HK-2 (cell line): ENCODE data around the gene PACSIN1.

ENCODE experiments used
- DNase-seq: peaks from one replicate; pipeline ENCODE4 v3.0.0-alpha.2; 2018; ENCODE audit not compliant: unreplicated experiment

PACSIN1 gene

GRCh38 chr6:34527751-34528670 lies 62.1 kb downstream of the PACSIN1 start:
- no peak for DNase-seq

- no peak for DNase-seq
Measured at GRCh38 chr6:34528996-34529664, 63.3 kb downstream of the PACSIN1 start.

- no peak for DNase-seq
Measured at GRCh38 chr6:34529665-34530327, 63.9 kb downstream of the PACSIN1 start.

GRCh38 chr6:34530753-34531365 lies 65.0 kb downstream of the PACSIN1 start:
- no peak for DNase-seq

- no peak for DNase-seq
Measured at GRCh38 chr6:34531580-34532201, 65.8 kb downstream of the PACSIN1 start.

- DNase-seq, result no peak
Measured at GRCh38 chr6:34532230-34532629, 66.4 kb downstream of the PACSIN1 start.

GRCh38 chr6:34534146-34534545 lies 68.3 kb downstream of the PACSIN1 start:
- no peak for DNase-seq

GRCh38 chr6:34534656-34535055 lies 68.8 kb downstream of the PACSIN1 start:
- no peak for DNase-seq

GRCh38 chr6:34535199-34535598 lies 69.3 kb downstream of the PACSIN1 start:
- no peak for DNase-seq

GRCh38 chr6:34535646-34536045 lies 69.8 kb downstream of the PACSIN1 start:
- DNase-seq, result no peak

GRCh38 chr6:34536251-34536958 lies 70.5 kb downstream of the PACSIN1 start:
- no peak for DNase-seq

GRCh38 chr6:34536959-34537848 lies 71.3 kb downstream of the PACSIN1 start:
- no peak for DNase-seq

GRCh38 chr6:34537922-34538550 lies 72.2 kb downstream of the PACSIN1 start:
- DNase-seq, result no peak

- no peak for DNase-seq
Measured at GRCh38 chr6:34538581-34538980, 72.7 kb downstream of the PACSIN1 start.

- DNase-seq, result no peak
Measured at GRCh38 chr6:34539181-34539580, 73.3 kb downstream of the PACSIN1 start.

GRCh38 chr6:34540222-34540621 lies 74.3 kb downstream of the PACSIN1 start:
- DNase-seq, result no peak

GRCh38 chr6:34540841-34541240 lies 75.0 kb downstream of the PACSIN1 start:
- no peak for DNase-seq

- no peak for DNase-seq
Measured at GRCh38 chr6:34543421-34543820, 77.5 kb downstream of the PACSIN1 start.

- no peak for DNase-seq
Measured at GRCh38 chr6:34544052-34544604, 78.3 kb downstream of the PACSIN1 start.
